K562 (cell line): Measurements from ENCODE around the gene ADSS1. TPM values are rescaled to one million over a fixed set of nuclear protein-coding genes. Genes with fewer than 3 reads are reported as not detected.

Experiments
- CHD7 ChIP-seq: fragments of 200-600 bp; sonication (generic); IDR thresholded peaks from one replicate; pipeline ENCODE4 v1.6.1; 2012; ENCODE audit warnings: mild to moderate bottlenecking, low read depth, low read length, inconsistent platforms
- COPS2 ChIP-seq: fragments of 450-650 bp; conservative IDR thresholded peaks from 2 replicates; pipeline ENCODE4 v1.6.1; 2016; ENCODE audit warnings: mild to moderate bottlenecking, moderate library complexity
- DNMT1 ChIP-seq: fragments of 450-650 bp; IDR thresholded peaks from 2 replicates; pipeline ENCODE4 v1.6.1; 2016; ENCODE audit warnings: antibody characterized with exemption, mild to moderate bottlenecking
- PURB ChIP-seq: sonication (generic); formaldehyde crosslinking; IDR thresholded peaks from 2 replicates; pipeline ENCODE4 v1.9.0; 2021; ENCODE audit warnings: low read depth, mild to moderate bottlenecking, missing genetic modification reagents
- SMARCA4 ChIP-seq: fragments of 450-650 bp; IDR thresholded peaks from 2 replicates; pipeline ENCODE4 v1.6.1; 2016
- STAG1 ChIP-seq: sonication (generic); formaldehyde crosslinking; IDR thresholded peaks from 2 replicates; pipeline ENCODE4 v1.5.0; 2020; ENCODE audit warnings: missing genetic modification reagents, borderline replicate concordance
- ZNF134 ChIP-seq: fragments of 250-450 bp; sonication (Bioruptor Pico); conservative IDR thresholded peaks from 2 replicates; pipeline ENCODE4 v1.4.0; 2020
- ZNF507 ChIP-seq: conservative IDR thresholded peaks from 2 replicates; pipeline ENCODE4 v1.6.1; 2017; ENCODE audit warnings: missing genetic modification characterization, missing compliant biosample characterization
- polyA plus RNA-seq, 8 experiments: library from polyadenylated mRNA; depleted of rRNA in 4 of 8; stranded (reverse) in 5 of 8; unstranded in 3 of 8; fragments of >200 nt; fragmentation: Nextera tagmentation in 2 of 8; fragmentation: Illumina TruSeq in 1 of 8; extraction: Ambion mirVana in 2 of 8; extraction: Trizol in 1 of 8; gene quantifications; 2 replicates each; pipeline versions ENCODE4 v1.2.1 to v1.2.3, GENCODE V29; 2011 to 2014; ENCODE audit warnings: inconsistent platforms in 1 of 8, missing spikeins in 1 of 8
- total RNA-seq, 7 experiments: library from RNA; depleted of rRNA in 6 of 7; stranded (reverse); fragments of >200 nt in 6 of 7; fragmentation: Illumina TruSeq in 2 of 7; extraction: Trizol in 2 of 7; gene quantifications; 2 replicates each; pipeline versions ENCODE4 v1.2.1 to v1.2.3, GENCODE V29; 2011 to 2021; ENCODE audit warnings: low replicate concordance in 1 of 7
- TF ChIP-seq, protein P1 (sequence below): fragments of 250-450 bp; sonication (Bioruptor Pico); IDR thresholded peaks from 2 replicates; pipeline ENCODE4 v1.8.0; 2021; ENCODE audit warnings: moderate library complexity, mild to moderate bottlenecking, inconsistent platforms
- TF ChIP-seq, protein P2 (sequence below): sonication (generic); formaldehyde crosslinking; IDR thresholded peaks from 2 replicates; pipeline ENCODE4 v1.8.0; 2023; ENCODE audit warnings: mild to moderate bottlenecking, missing genetic modification reagents

The ADSS1 gene
- total and polyA plus RNA-seq, 9 of the 15 experiments (the other 6 are each of a cell fraction or from before 2014, with no cell fraction given): 0.53 to 5.9 (median 3.9) TPM

GRCh38 chr14:104752735-104753527, 28.9 kb downstream of the ADSS1 start, which contains the start of gene SIVA1 (continued):
- TF ChIP-seq CHD7 (no peak), STAG1 (CRISPR knock-in tag) (no peak), PURB (CRISPR knock-in tag) (no peak), SMARCA4 (no peak), COPS2 (no peak), ZNF134 (CRISPR knock-in tag) (no peak), DNMT1 (no peak), ZNF507 (tag) (no peak)
- TF ChIP-seq, protein P1, sequence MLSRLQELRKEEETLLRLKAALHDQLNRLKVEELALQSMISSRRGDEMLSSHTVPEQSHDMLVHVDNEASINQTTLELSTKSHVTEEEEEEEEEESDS (CRISPR knock-in tag): no peak
- TF ChIP-seq, protein P2, sequence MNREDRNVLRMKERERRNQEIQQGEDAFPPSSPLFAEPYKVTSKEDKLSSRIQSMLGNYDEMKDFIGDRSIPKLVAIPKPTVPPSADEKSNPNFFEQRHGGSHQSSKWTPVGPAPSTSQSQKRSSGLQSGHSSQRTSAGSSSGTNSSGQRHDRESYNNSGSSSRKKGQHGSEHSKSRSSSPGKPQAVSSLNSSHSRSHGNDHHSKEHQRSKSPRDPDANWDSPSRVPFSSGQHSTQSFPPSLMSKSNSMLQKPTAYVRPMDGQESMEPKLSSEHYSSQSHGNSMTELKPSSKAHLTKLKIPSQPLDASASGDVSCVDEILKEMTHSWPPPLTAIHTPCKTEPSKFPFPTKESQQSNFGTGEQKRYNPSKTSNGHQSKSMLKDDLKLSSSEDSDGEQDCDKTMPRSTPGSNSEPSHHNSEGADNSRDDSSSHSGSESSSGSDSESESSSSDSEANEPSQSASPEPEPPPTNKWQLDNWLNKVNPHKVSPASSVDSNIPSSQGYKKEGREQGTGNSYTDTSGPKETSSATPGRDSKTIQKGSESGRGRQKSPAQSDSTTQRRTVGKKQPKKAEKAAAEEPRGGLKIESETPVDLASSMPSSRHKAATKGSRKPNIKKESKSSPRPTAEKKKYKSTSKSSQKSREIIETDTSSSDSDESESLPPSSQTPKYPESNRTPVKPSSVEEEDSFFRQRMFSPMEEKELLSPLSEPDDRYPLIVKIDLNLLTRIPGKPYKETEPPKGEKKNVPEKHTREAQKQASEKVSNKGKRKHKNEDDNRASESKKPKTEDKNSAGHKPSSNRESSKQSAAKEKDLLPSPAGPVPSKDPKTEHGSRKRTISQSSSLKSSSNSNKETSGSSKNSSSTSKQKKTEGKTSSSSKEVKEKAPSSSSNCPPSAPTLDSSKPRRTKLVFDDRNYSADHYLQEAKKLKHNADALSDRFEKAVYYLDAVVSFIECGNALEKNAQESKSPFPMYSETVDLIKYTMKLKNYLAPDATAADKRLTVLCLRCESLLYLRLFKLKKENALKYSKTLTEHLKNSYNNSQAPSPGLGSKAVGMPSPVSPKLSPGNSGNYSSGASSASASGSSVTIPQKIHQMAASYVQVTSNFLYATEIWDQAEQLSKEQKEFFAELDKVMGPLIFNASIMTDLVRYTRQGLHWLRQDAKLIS (CRISPR knock-in tag): 0 out of 2 replicates have a peak, but pooled peaks have one; percentile 44
